Transverse colon (tissue), 4 donors: ENCODE data around the gene ACTL9.

Source experiments
- CTCF ChIP-seq, 5 experiments: fragments of 200-600 bp in 3 of 5; fragments of 450-650 bp in 2 of 5; sonication (generic) in 3 of 5; IDR thresholded peaks; 1 replicate in 2 of 5; 2 replicates in 3 of 5; pipeline ENCODE4 v1.5.1; 2016 to 2017; ENCODE audit warnings: antibody characterized with exemption in 5 of 5, inconsistent platforms in 3 of 5, mild to moderate bottlenecking in 2 of 5, moderate library complexity in 1 of 5
- EP300 ChIP-seq: sonication (generic); formaldehyde crosslinking; IDR thresholded peaks from one replicate; pipeline ENCODE4 v1.6.1; 2017; ENCODE audit warnings: antibody characterized with exemption, low read depth
- POLR2A ChIP-seq: fragments of 450-650 bp; IDR thresholded peaks from one replicate; pipeline ENCODE4 v1.6.1; 2016; ENCODE audit warnings: antibody characterized with exemption, mild to moderate bottlenecking, moderate library complexity
- POLR2AphosphoS5 ChIP-seq, 3 donors: sonication (generic); formaldehyde crosslinking; IDR thresholded peaks; one replicate each; pipeline ENCODE4 v1.6.1; 2016; ENCODE audit warnings: antibody characterized with exemption in 3 of 3

GRCh38 chr19:8699908-8700307 is 1.3 kb upstream of the ACTL9 start:
- TF ChIP-seq CTCF (IDR thresholded peaks at IDR 0.05) (no peak), POLR2A (no peak), POLR2AphosphoS5 (IDR thresholded peaks at IDR 0.05) (no peak), EP300 (no peak)
